WTC11 (cell line): ENCODE results near the gene CITED4. TPM values are rescaled to one million over a fixed set of nuclear protein-coding genes. Genes with fewer than 3 reads are reported as not detected.

Source experiments
- ATAC-seq: fragments of 200-7000 bp; cut with Tn5 transposase; 2 replicates; pipeline ENCODE4 v1.10.0; 2021; ENCODE audit warnings: mild to moderate bottlenecking, moderate library complexity
- CTCF ChIA-PET: fragments of 300-600 bp; sonication (Branson Sonifier 250); formaldehyde crosslinking; loops from one replicate; lab custom pipeline; 2021; ENCODE audit warnings: antibody characterized with exemption; lab: Charles Lee
- POLR2A ChIA-PET: fragments of 350-600 bp; sonication (Branson Sonifier 250); formaldehyde crosslinking; loops from one replicate; lab custom pipeline; 2021; ENCODE audit warnings: antibody characterized with exemption; lab: Charles Lee
- DNase-seq: peaks from one replicate; pipeline ENCODE4 v3.0.0; 2021; ENCODE audit warnings: low spot score
- H3K27ac Mint-ChIP-seq: 2 replicates; pipeline ENCODE4 v1.8.0; 2021; ENCODE audit warnings: mixed read lengths
- H3K27me3 Mint-ChIP-seq: 2 replicates; pipeline ENCODE4 v1.8.0; 2021; ENCODE audit warnings: low read depth, mild to moderate bottlenecking, moderate library complexity, mixed read lengths
- H3K36me3 Mint-ChIP-seq: 2 replicates; pipeline ENCODE4 v1.8.0; 2021; ENCODE audit warnings: mixed read lengths
- H3K4me1 Mint-ChIP-seq: 2 replicates; pipeline ENCODE4 v1.8.0; 2022; ENCODE audit warnings: mixed read lengths
- H3K4me3 Mint-ChIP-seq: 2 replicates; pipeline ENCODE4 v1.8.0; 2021; ENCODE audit warnings: mild to moderate bottlenecking, moderate library complexity, mixed read lengths
- H3K9me3 Mint-ChIP-seq: 2 replicates; pipeline ENCODE4 v1.8.0; 2021; ENCODE audit warnings: mixed read lengths
- GABPB1 ChIP-seq: sonication (generic); formaldehyde crosslinking; IDR thresholded peaks from 2 replicates; pipeline ENCODE4 v1.8.1; 2023; ENCODE audit warnings: mild to moderate bottlenecking, missing genetic modification reagents
- IRF2 ChIP-seq: sonication (generic); formaldehyde crosslinking; IDR thresholded peaks from 2 replicates; pipeline ENCODE4 v1.8.0; 2022; ENCODE audit warnings: low read depth, missing genetic modification reagents, borderline replicate concordance
- MXD4 ChIP-seq: fragments of 250-450 bp; sonication (Bioruptor Pico); IDR thresholded peaks from 2 replicates; pipeline ENCODE4 v1.8.0; 2021; ENCODE audit warnings: mild to moderate bottlenecking, moderate library complexity, borderline replicate concordance
- NFE2L1 ChIP-seq: sonication (generic); formaldehyde crosslinking; IDR thresholded peaks from 2 replicates; pipeline ENCODE4 v1.8.1; 2023; ENCODE audit warnings: missing genetic modification reagents
- NR2C2 ChIP-seq: sonication (generic); formaldehyde crosslinking; IDR thresholded peaks from 2 replicates; pipeline ENCODE4 v1.8.0; 2022; ENCODE audit warnings: mild to moderate bottlenecking, missing genetic modification reagents
- SP1 ChIP-seq: sonication (generic); formaldehyde crosslinking; conservative IDR thresholded peaks from 2 replicates; pipeline ENCODE4 v1.8.1; 2022; ENCODE audit warnings: missing genetic modification reagents
- TEAD1 ChIP-seq: sonication (generic); formaldehyde crosslinking; IDR thresholded peaks from 2 replicates; pipeline ENCODE4 v1.8.0; 2022; ENCODE audit warnings: mild to moderate bottlenecking, missing genetic modification reagents
- ZNF121 ChIP-seq: sonication (generic); formaldehyde crosslinking; IDR thresholded peaks from 2 replicates; pipeline ENCODE4 v1.8.0; 2023; ENCODE audit warnings: missing genetic modification reagents
- ZNF263 ChIP-seq: sonication (generic); formaldehyde crosslinking; IDR thresholded peaks from 2 replicates; pipeline ENCODE4 v1.8.1; 2022; ENCODE audit warnings: low read depth, mild to moderate bottlenecking, moderate library complexity, missing genetic modification reagents
- total RNA-seq: library from RNA; stranded (reverse); gene quantifications from 3 replicates; pipeline ENCODE4 v1.2.3, GENCODE V29; 2021
- TF ChIP-seq, protein P1 (sequence below): sonication (generic); formaldehyde crosslinking; conservative IDR thresholded peaks from 2 replicates; pipeline ENCODE4 v1.8.1; 2022; ENCODE audit warnings: mild to moderate bottlenecking, missing genetic modification reagents
- TF ChIP-seq, protein P2 (sequence below): fragments of 250-450 bp; sonication (Bioruptor Pico); IDR thresholded peaks from 2 replicates; pipeline ENCODE4 v1.9.0; 2021; ENCODE audit warnings: mild to moderate bottlenecking
- TF ChIP-seq, protein P3 (sequence below): sonication (generic); formaldehyde crosslinking; IDR thresholded peaks from 2 replicates; pipeline ENCODE4 v1.8.1; 2022; ENCODE audit warnings: mild to moderate bottlenecking, missing genetic modification reagents, moderate library complexity, borderline replicate concordance
- TF ChIP-seq, protein P4 (sequence below): sonication (generic); formaldehyde crosslinking; IDR thresholded peaks from 2 replicates; pipeline ENCODE4 v1.8.0; 2023; ENCODE audit warnings: missing genetic modification reagents
- TF ChIP-seq, protein P5 (sequence below): sonication (generic); formaldehyde crosslinking; IDR thresholded peaks from 2 replicates; pipeline ENCODE4 v1.8.1; 2023; ENCODE audit warnings: mild to moderate bottlenecking, missing genetic modification reagents, moderate library complexity
- TF ChIP-seq, protein P6 (sequence below): sonication (generic); formaldehyde crosslinking; IDR thresholded peaks from 2 replicates; pipeline ENCODE4 v1.8.0; 2023; ENCODE audit warnings: missing genetic modification reagents, mild to moderate bottlenecking, borderline replicate concordance
- TF ChIP-seq, protein P7 (sequence below): sonication (generic); formaldehyde crosslinking; IDR thresholded peaks from 2 replicates; pipeline ENCODE4 v1.8.1; 2022; ENCODE audit warnings: missing genetic modification reagents, borderline replicate concordance
- TF ChIP-seq, protein P8 (sequence below): sonication (generic); formaldehyde crosslinking; IDR thresholded peaks from 2 replicates; pipeline ENCODE4 v1.8.1; 2022; ENCODE audit warnings: low read depth, missing genetic modification reagents, borderline replicate concordance

Gene CITED4
- total RNA-seq, 1 experiment from 2014 or later: 24.6 TPM

DNA sequence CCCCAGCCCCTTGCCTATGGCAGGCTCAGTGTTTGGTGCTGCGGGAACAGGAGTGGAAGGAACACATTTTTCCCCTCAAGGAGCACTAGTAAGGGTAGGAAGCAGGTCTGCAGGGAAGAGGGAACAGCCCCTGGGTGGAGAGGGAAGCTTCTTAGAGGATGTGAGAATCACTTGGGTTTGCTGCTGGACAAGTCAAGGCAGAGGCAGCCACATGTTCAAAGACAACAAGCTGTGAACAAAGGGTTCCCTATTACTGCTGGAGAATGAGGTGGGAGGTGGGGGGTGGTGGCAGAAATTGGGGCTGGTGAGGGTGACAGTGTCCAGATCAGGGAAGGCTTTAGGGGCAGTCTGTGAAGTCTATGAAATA lies 24.8 kb upstream of the CITED4 start (continued):
- no peak for TF ChIP-seq ZNF263 (CRISPR knock-in tag)
- no peak for TF ChIP-seq NFE2L1 (CRISPR knock-in tag)
- TF ChIP-seq GABPB1 (CRISPR knock-in tag): no peak

DNA sequence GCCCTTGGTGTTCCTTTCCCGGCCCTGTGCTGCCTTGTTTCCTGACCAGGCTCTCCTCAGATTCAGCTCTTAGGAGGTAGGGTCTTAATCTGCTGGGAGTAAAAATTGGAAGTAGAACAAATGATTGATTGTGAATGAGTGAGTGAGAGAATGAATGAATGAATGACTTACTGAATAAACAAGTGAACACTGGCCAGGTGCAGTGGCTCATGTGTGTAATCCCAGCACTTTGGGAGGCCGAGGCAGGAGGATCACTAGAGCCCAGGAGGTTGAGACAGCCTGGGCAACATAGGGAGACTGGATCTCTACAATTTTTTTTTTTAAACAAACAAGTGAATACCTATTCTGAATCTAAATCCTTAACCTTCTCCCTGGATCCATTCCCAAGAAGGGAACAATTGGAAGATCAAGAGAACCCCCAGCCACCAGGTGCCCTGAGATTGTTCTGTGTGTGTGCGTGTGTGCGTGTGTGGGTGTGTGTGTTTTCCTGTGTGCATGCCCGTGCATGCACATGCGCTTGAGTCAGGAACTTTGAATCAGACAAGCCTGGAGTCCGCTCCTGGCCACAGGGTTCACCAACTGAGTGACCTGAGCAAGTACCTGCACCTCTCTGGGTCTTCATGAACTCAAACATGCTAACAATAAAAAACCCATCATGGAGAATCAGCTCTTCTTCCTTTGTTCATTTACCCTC lies 24.3 kb upstream of the CITED4 start:
- peaks cover 41% of the 10 kb centered on the region for H3K27me3 Mint-ChIP-seq
- CTCF ChIA-PET: no interaction called here
- no peak for TF ChIP-seq IRF2 (CRISPR knock-in tag)
- TF ChIP-seq NR2C2 (CRISPR knock-in tag): no peak
- TF ChIP-seq, protein P1, sequence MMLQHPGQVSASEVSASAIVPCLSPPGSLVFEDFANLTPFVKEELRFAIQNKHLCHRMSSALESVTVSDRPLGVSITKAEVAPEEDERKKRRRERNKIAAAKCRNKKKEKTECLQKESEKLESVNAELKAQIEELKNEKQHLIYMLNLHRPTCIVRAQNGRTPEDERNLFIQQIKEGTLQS (CRISPR knock-in tag): no peak
- TF ChIP-seq, protein P2, sequence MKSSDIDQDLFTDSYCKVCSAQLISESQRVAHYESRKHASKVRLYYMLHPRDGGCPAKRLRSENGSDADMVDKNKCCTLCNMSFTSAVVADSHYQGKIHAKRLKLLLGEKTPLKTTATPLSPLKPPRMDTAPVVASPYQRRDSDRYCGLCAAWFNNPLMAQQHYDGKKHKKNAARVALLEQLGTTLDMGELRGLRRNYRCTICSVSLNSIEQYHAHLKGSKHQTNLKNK (CRISPR knock-in tag): no peak
- TF ChIP-seq ZNF121 (CRISPR knock-in tag): no peak
- TF ChIP-seq, protein P3, sequence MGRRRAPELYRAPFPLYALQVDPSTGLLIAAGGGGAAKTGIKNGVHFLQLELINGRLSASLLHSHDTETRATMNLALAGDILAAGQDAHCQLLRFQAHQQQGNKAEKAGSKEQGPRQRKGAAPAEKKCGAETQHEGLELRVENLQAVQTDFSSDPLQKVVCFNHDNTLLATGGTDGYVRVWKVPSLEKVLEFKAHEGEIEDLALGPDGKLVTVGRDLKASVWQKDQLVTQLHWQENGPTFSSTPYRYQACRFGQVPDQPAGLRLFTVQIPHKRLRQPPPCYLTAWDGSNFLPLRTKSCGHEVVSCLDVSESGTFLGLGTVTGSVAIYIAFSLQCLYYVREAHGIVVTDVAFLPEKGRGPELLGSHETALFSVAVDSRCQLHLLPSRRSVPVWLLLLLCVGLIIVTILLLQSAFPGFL (CRISPR knock-in tag): no peak
- TF ChIP-seq, protein P4, sequence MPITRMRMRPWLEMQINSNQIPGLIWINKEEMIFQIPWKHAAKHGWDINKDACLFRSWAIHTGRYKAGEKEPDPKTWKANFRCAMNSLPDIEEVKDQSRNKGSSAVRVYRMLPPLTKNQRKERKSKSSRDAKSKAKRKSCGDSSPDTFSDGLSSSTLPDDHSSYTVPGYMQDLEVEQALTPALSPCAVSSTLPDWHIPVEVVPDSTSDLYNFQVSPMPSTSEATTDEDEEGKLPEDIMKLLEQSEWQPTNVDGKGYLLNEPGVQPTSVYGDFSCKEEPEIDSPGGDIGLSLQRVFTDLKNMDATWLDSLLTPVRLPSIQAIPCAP: no peak
- TF ChIP-seq, protein P5, sequence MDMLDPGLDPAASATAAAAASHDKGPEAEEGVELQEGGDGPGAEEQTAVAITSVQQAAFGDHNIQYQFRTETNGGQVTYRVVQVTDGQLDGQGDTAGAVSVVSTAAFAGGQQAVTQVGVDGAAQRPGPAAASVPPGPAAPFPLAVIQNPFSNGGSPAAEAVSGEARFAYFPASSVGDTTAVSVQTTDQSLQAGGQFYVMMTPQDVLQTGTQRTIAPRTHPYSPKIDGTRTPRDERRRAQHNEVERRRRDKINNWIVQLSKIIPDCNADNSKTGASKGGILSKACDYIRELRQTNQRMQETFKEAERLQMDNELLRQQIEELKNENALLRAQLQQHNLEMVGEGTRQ: no peak
- TF ChIP-seq, protein P6, sequence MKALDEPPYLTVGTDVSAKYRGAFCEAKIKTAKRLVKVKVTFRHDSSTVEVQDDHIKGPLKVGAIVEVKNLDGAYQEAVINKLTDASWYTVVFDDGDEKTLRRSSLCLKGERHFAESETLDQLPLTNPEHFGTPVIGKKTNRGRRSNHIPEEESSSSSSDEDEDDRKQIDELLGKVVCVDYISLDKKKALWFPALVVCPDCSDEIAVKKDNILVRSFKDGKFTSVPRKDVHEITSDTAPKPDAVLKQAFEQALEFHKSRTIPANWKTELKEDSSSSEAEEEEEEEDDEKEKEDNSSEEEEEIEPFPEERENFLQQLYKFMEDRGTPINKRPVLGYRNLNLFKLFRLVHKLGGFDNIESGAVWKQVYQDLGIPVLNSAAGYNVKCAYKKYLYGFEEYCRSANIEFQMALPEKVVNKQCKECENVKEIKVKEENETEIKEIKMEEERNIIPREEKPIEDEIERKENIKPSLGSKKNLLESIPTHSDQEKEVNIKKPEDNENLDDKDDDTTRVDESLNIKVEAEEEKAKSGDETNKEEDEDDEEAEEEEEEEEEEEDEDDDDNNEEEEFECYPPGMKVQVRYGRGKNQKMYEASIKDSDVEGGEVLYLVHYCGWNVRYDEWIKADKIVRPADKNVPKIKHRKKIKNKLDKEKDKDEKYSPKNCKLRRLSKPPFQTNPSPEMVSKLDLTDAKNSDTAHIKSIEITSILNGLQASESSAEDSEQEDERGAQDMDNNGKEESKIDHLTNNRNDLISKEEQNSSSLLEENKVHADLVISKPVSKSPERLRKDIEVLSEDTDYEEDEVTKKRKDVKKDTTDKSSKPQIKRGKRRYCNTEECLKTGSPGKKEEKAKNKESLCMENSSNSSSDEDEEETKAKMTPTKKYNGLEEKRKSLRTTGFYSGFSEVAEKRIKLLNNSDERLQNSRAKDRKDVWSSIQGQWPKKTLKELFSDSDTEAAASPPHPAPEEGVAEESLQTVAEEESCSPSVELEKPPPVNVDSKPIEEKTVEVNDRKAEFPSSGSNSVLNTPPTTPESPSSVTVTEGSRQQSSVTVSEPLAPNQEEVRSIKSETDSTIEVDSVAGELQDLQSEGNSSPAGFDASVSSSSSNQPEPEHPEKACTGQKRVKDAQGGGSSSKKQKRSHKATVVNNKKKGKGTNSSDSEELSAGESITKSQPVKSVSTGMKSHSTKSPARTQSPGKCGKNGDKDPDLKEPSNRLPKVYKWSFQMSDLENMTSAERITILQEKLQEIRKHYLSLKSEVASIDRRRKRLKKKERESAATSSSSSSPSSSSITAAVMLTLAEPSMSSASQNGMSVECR (CRISPR knock-in tag): no peak
- TF ChIP-seq, all 79 proteins: peak for 0

DNA sequence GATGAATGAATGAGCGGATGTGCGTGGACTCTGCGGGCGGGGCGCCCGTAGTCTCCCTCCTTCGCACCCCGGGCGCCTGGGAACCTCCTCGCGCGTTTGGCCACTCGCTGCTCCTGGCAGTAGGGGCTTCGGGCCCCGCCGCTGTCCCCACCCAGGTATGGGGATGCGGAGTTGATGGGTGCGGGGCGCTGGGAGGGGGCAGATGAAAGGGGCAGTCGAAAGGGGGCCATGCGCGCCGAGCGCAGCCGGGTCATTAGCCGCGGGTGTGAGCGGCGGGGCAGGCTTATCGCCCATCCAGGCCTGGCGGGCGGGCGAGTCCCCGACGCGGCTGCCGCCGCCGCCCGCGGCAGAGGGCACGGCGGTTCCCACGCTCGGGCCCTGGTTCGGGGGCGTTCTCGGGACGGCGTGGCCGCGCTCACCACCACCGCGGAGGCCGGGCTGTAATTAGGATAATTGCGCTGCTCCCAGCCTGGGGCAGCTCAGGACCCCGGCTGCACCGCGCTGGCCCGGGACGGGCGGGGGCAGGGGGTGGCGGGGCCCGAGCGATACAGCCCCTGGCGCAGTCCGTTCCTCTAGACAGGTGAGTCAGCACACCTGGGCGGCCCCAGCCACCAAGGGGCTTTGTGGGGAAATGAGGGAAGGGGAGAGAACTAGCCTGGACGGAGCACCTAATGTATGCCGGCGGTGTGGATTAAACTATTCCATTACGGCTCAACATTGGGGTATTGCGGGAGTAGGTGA lies 22.1 kb upstream of the CITED4 start:
- ATAC-seq (peak; percentile 81), DNase-seq (peak; percentile 42)
- no peaks in the 10 kb centered on the region for H3K9me3 Mint-ChIP-seq
- POLR2A ChIA-PET: no interaction called here
- H3K27me3 Mint-ChIP-seq: peaks cover 40% of the 10 kb centered on the region
- H3K27ac Mint-ChIP-seq: no peak overlapping the region
- H3K4me3 Mint-ChIP-seq: peak overlapping the region; percentile 75
- H3K4me1 Mint-ChIP-seq: peaks cover 12% of the 10 kb centered on the region
- CTCF ChIA-PET: interaction anchor here (1.6 kb wide), 1 partner anchor 64 kb away, joined by 9 read pairs; no protein-coding TSS in a partner anchor
- TF ChIP-seq TEAD1 (CRISPR knock-in tag) (no peak), MXD4 (CRISPR knock-in tag) (no peak), SP1 (CRISPR knock-in tag) (0 out of 2 replicates have a peak, but pooled peaks have one; percentile 48)
- TF ChIP-seq, protein P7, sequence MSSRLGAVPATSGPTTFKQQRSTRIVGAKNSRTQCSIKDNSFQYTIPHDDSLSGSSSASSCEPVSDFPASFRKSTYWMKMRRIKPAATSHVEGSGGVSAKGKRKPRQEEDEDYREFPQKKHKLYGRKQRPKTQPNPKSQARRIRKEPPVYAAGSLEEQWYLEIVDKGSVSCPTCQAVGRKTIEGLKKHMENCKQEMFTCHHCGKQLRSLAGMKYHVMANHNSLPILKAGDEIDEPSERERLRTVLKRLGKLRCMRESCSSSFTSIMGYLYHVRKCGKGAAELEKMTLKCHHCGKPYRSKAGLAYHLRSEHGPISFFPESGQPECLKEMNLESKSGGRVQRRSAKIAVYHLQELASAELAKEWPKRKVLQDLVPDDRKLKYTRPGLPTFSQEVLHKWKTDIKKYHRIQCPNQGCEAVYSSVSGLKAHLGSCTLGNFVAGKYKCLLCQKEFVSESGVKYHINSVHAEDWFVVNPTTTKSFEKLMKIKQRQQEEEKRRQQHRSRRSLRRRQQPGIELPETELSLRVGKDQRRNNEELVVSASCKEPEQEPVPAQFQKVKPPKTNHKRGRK: no peak
- TF ChIP-seq, protein P8, sequence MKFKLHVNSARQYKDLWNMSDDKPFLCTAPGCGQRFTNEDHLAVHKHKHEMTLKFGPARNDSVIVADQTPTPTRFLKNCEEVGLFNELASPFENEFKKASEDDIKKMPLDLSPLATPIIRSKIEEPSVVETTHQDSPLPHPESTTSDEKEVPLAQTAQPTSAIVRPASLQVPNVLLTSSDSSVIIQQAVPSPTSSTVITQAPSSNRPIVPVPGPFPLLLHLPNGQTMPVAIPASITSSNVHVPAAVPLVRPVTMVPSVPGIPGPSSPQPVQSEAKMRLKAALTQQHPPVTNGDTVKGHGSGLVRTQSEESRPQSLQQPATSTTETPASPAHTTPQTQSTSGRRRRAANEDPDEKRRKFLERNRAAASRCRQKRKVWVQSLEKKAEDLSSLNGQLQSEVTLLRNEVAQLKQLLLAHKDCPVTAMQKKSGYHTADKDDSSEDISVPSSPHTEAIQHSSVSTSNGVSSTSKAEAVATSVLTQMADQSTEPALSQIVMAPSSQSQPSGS (CRISPR knock-in tag): no peak
- H3K36me3 Mint-ChIP-seq: no peaks in the 10 kb centered on the region

More for the DNA sequence above, 24.3 kb upstream of the CITED4 start:
- POLR2A ChIA-PET: no interaction called here
- Mint-ChIP-seq H3K4me3 (no peak overlapping the region), H3K27ac (no peak overlapping the region), H3K4me1 (peaks cover 6% of the 10 kb centered on the region; the same call in 1 of the 2 replicates), H3K36me3 (no peaks in the 10 kb centered on the region), H3K9me3 (no peaks in the 10 kb centered on the region)
- no peak for DNase-seq
- ATAC-seq: no peak
